T-helper 17 cell (primary cell): Measurements from ENCODE around the gene MTMR12. TPM values are rescaled to one million over a fixed set of nuclear protein-coding genes. Genes with fewer than 3 reads are reported as not detected.
A peak's percentile ranks its signal among the peaks of the same experiment; 100 is the strongest.
"Not testable (repeated sequence)": the region's sequence is repeated elsewhere in the genome, so short reads cannot be mapped to it uniquely, and the experiment has no call there.

Experiments
- ATAC-seq: fragments of 150-1000 bp; cut with Tn5 transposase; 2 replicates; pipeline ENCODE4 v1.10.0; 2021; ENCODE audit warnings: mild to moderate bottlenecking, moderate library complexity
- DNase-seq, 3 donors: peaks; one replicate each; pipeline versions ENCODE4 v3.0.0 to v3.0.0-alpha.2; 2020 to 2021
- H3K9me3 ChIP-seq: one replicate; pipeline ENCODE4 v1.7.0; 2013; ENCODE audit warnings: low read length, mild to moderate bottlenecking; ENCODE audit not compliant: control insufficient read depth, poor library complexity, severe bottlenecking
- H3K27ac Mint-ChIP-seq: one replicate; pipeline ENCODE4 v1.8.0; 2022; ENCODE audit warnings: mild to moderate bottlenecking, moderate library complexity, mixed read lengths
- H3K27me3 Mint-ChIP-seq: one replicate; pipeline ENCODE4 v1.8.0; 2022; ENCODE audit warnings: mixed read lengths
- H3K36me3 Mint-ChIP-seq: one replicate; pipeline ENCODE4 v1.8.0; 2022; ENCODE audit warnings: low read depth, mixed read lengths
- H3K4me1 Mint-ChIP-seq: one replicate; pipeline ENCODE4 v1.8.0; 2022; ENCODE audit warnings: mild to moderate bottlenecking, mixed read lengths
- H3K4me3 Mint-ChIP-seq: one replicate; pipeline ENCODE4 v1.8.0; 2022; ENCODE audit warnings: mild to moderate bottlenecking, moderate library complexity, mixed read lengths
- total RNA-seq, 4 donors: library from RNA in 2 of 4; stranded (reverse) in 2 of 4; gene quantifications; one replicate each; pipeline ENCODE4 v1.2.3 and lab custom pipeline; 2022 to 2026

Gene MTMR12
- total RNA-seq, 2 donors from 2014 or later, result 20.6 to 29.4 TPM

DNA sequence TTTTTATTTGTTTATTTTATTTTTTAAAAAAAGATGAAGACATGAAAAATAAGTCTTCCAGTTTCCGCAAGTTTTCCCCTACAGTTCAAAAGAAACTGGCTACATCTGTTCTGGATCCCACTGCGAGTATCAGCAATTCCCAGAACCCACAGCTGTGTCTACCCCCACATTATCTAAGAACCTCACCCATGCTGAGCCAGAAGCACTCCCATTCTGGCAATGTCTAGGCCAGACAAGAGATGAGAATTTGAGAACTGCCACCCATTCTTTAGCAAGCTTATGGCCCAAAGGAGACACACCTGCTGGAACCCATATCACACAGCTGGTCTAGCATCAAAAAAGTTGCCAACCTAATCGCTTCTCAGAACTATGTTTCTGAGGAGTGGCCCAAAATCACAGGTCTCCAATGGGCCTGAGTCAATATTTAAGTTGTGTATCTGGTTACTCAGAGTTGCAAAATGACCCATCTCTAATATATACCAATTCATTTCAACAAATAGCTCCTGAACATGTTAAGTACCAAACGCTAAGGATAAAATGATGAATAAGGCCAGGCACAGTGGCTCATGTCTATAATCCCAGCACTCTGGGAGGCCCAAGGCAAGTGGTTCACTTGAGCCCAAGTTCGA, 27.1 kb downstream of the MTMR12 start:
- Mint-ChIP-seq H3K4me3 (no peak overlapping the region), H3K27me3 (no peaks in the 10 kb centered on the region), H3K4me1 (peaks cover 20% of the 10 kb centered on the region), H3K36me3 (no peaks in the 10 kb centered on the region), H3K27ac (no peak overlapping the region)
- ATAC-seq (no peak), DNase-seq (no peak)
- no peaks in the 10 kb centered on the region for H3K9me3 ChIP-seq

DNA sequence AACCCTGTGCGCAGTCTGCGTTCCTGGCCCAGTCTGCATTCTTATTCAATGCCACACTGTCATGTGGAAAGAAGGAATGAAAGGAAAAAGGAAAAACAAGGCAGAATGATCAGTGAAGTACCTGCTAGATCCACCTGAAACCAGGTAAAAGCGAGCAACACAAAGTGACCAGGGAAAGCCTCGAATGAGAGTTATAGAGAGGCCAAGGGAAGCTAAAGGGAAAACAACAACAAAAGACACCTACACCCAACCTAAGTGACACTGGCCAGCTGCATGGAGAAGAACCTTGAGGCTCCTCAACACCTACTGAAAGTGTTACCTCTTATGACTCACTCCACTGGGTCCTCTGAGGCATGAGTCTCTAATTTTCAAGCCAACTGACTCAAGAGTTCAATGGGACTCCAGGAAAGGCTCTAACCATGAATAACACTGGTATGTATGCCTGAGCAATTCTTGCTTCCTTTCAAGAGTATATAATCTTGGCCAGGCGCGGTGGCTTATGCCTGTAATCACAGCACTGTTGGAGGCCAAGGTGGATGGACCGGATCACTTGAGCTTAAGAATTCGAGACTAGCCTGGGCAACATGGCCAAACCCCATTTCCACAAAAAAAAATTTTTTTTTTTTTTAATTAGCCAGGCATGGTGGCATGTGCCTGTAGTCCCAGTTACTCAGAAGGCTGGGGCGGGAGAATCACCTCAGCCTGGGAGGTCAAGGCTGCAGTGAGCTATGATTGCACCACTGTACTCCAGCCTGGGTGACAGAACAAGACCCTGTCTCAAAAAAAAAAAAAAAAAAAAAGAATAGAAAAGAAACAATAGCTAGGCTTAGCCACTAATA, 29.0 kb downstream of the MTMR12 start:
- no peak overlapping the region for H3K27ac Mint-ChIP-seq
- H3K9me3 ChIP-seq, result no peaks in the 10 kb centered on the region
- DNase-seq (no peak), ATAC-seq (no peak)
- H3K4me3 Mint-ChIP-seq, result no peak overlapping the region
- no peaks in the 10 kb centered on the region for H3K27me3 Mint-ChIP-seq
- H3K36me3 Mint-ChIP-seq, result no peaks in the 10 kb centered on the region
- H3K4me1 Mint-ChIP-seq, result peaks cover 24% of the 10 kb centered on the region

DNA sequence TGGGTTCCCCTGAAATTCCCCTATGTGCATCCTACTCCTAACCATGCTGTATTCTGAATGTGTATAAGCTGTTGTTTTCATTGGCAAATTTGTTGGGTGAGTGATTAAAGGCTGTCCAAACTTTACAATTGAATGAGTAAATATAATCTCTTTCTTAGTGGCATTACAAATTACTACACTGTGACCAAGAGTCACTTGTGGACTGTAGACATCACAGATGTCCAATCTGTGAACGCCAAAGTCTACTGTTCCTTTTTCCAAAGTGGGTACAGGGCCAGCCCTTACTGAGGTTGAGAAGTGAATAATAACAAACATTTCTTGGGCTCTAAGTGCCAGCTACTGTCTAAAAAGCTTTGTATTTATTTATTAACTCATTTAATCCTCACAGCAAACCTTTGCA, 29.7 kb downstream of the MTMR12 start:
- H3K9me3 ChIP-seq, result no peaks in the 10 kb centered on the region
- ATAC-seq, result no peak
- peaks cover 25% of the 10 kb centered on the region for H3K4me1 Mint-ChIP-seq
- no peak overlapping the region for H3K4me3 Mint-ChIP-seq
- H3K36me3 Mint-ChIP-seq, result no peaks in the 10 kb centered on the region
- DNase-seq, result no peak
- H3K27ac Mint-ChIP-seq, result no peak overlapping the region
- no peaks in the 10 kb centered on the region for H3K27me3 Mint-ChIP-seq

DNA sequence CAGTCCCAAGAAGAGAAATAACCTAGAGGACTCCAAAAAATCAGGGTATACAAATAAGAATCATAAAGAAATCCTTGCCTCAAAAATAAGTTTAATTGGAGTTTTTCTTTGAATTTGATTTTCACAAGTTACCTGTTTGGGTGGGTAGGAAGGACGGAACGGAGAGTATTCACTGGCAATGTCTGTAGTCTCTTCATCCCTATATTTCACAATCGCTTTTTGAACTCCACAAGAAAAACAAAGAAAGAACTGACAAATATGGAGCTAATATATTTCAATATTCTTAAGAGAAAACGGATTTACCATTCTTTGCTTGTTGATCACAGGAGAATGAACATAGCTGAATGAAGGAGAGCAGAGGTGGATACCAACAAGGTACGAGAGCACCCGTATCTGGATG, 30.1 kb downstream of the MTMR12 start:
- Mint-ChIP-seq H3K4me1 (peaks cover 28% of the 10 kb centered on the region), H3K27ac (no peak overlapping the region)

DNA sequence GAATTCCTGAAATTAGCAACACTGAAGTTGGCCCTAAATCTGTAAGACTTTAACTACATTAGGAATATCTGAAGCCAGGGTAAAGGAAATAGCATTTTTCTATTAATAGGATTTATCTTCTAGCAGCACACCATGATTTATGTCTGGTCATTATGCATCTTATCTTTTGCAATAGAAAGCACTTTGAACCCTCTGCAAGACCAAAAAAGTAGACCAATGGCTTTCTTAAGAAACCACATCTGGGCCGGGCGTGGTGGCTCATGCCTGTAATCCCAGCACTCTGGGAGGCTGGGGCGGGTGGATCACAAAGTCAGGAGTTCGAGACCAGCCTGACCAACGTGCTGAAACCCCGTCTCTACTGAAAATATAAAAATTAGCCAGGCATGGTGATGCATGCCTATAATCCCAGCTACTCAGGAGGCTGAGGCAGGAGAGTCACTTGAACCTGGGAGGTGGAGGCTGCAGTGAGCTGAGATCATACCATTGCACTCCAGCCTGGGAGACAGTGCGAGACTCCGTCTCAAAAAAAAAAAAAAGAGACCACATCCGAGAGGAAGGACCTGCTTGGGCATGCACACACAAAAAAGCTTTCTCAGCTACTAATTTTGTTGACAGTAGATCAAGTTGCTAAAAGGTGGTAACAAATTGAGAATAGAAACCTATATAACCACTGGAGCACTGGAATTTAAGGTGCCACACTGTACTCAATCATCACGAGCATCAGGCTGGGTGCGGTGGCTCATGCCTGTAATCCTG, 31.2 kb downstream of the MTMR12 start:
- not testable (repeated sequence) for H3K27me3 Mint-ChIP-seq, ATAC-seq, H3K9me3 ChIP-seq, H3K36me3 Mint-ChIP-seq, DNase-seq, H3K4me3 Mint-ChIP-seq
- peaks cover 25% of the 10 kb centered on the region for H3K4me1 Mint-ChIP-seq
- peak overlapping the region; percentile 80 for H3K27ac Mint-ChIP-seq

More for the DNA sequence above, 30.1 kb downstream of the MTMR12 start:
- Mint-ChIP-seq H3K27me3 (no peaks in the 10 kb centered on the region), H3K36me3 (no peaks in the 10 kb centered on the region), H3K4me3 (no peak overlapping the region)
- ATAC-seq (no peak), DNase-seq (no peak)
- H3K9me3 ChIP-seq, result no peaks in the 10 kb centered on the region

DNA sequence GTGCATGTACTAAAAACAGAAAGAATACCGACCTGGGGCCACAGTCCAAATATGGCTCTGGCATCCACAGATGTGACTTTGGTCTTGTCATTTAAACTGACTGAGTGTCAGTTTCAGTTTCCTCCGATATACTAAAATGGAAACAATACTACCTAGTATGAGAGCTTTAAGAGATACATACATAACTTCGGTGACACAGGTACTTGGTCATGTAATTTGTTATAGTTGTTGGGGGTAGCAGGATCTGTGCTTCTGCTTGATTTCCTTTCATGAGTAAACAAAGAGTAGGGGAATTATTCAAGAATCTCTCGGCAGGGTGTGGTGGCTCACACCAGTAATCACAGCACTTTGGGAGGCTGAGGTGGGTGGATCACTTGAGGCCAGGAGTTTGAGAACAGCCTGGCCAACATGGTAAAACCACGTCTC, 32.1 kb downstream of the MTMR12 start:
- H3K27me3 Mint-ChIP-seq, result no peaks in the 10 kb centered on the region
- H3K27ac Mint-ChIP-seq, result peak overlapping the region; percentile 80
- H3K36me3 Mint-ChIP-seq, result no peaks in the 10 kb centered on the region
- no peak for DNase-seq
- peak; percentile 44 for ATAC-seq
- peak overlapping the region; percentile 77 for H3K4me3 Mint-ChIP-seq
- peaks cover 25% of the 10 kb centered on the region for H3K4me1 Mint-ChIP-seq
- H3K9me3 ChIP-seq, result no peaks in the 10 kb centered on the region

DNA sequence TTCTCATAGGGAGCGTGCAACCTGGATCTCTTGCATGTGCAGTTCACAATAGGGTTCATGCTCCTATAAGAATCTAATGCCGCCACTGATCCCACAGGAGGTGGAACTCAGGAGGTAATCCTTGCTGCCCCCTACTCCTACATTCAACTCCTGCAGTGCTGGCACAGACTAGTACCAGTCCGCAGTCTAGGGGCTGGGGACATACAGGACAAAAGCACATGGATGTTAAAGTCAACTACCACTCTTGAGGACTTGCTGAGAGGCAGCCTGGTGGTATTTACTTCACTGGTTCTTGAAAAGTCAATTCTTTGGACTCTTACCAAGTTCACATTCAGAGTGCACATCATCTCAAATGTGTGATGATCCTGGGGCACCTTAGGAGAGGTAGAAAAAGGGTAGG, 33.0 kb downstream of the MTMR12 start:
- peaks cover 2% of the 10 kb centered on the region for H3K36me3 Mint-ChIP-seq
- H3K4me3 Mint-ChIP-seq, result no peak overlapping the region
- peak overlapping the region; percentile 80 for H3K27ac Mint-ChIP-seq

DNA sequence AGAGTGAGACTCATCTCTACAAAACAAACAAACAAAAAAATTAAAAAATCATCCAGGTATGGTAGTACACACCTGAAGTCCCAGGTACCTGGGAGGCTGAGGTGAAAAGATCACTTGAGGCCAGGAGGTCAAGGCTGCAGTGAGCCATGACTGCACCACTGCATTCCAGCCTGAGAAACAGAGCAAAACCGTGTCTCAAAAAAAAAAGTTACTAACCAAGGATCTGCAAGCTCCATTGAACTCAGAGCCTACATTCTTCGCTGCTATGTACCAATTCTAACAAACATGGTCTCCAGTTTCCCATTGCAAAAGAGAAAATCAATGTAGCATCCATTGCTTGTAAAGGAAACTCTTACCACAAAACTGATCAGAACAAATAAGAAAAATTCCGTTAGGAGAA, 33.5 kb downstream of the MTMR12 start:
- H3K4me3 Mint-ChIP-seq, result no peak overlapping the region
- H3K36me3 Mint-ChIP-seq, result peaks cover 2% of the 10 kb centered on the region
- peaks cover 25% of the 10 kb centered on the region for H3K4me1 Mint-ChIP-seq
- no peak for DNase-seq
- H3K27ac Mint-ChIP-seq, result peak overlapping the region; percentile 81
- no peaks in the 10 kb centered on the region for H3K27me3 Mint-ChIP-seq
- no peak for ATAC-seq
- H3K9me3 ChIP-seq, result no peaks in the 10 kb centered on the region

More for the DNA sequence above, 33.0 kb downstream of the MTMR12 start:
- Mint-ChIP-seq H3K27me3 (no peaks in the 10 kb centered on the region), H3K4me1 (peaks cover 25% of the 10 kb centered on the region)
- no peaks in the 10 kb centered on the region for H3K9me3 ChIP-seq
- no peak for DNase-seq
- no peak for ATAC-seq

DNA sequence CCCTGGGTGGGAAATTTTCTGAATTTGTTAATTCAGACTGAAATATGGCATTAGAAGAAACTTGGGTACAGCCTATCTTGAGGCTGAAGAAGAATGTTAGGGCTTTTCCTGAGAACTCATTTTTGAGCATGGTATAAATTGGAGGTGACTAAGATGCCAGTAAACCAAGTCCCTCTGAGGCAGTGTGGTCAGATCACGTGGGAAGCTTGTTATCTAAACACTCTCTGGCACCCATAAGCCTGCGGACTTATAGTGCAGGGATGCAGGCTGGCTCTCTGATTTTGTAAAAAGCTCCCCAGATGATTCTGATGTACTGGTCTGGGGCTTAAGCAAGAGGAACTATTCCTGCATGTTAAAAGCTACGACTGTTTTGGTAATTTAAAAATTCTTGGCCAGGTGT, 34.3 kb downstream of the MTMR12 start:
- H3K9me3 ChIP-seq, result no peaks in the 10 kb centered on the region
- DNase-seq, result no peak
- peak; percentile 63 for ATAC-seq
- no peaks in the 10 kb centered on the region for H3K27me3 Mint-ChIP-seq
- peak overlapping the region; percentile 81 for H3K27ac Mint-ChIP-seq
- H3K4me1 Mint-ChIP-seq, result peaks cover 25% of the 10 kb centered on the region
- H3K36me3 Mint-ChIP-seq, result peaks cover 2% of the 10 kb centered on the region
- no peak overlapping the region for H3K4me3 Mint-ChIP-seq

DNA sequence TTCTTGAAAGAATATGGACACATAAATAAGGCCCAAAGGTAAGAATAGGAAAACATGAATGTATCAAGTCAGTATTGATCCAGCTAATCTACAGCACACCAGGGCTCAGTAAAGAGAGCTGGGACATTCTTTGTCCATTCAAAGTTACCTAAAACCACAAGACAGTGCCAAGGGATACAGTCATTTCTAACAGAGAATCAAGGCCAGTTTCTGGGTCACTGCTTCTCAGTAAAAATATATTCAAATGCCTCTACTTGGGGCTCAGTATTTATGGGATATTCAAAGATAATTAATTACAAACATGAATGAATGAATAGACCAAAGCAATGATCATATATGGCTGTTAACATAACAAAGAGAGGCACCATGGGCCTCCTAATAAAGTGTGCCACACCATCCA, 34.9 kb downstream of the MTMR12 start:
- Mint-ChIP-seq H3K4me1 (peaks cover 25% of the 10 kb centered on the region), H3K27me3 (no peaks in the 10 kb centered on the region), H3K36me3 (peaks cover 2% of the 10 kb centered on the region), H3K27ac (peak overlapping the region; percentile 81), H3K4me3 (no peak overlapping the region)
- ATAC-seq (no peak), DNase-seq (no peak)
- no peaks in the 10 kb centered on the region for H3K9me3 ChIP-seq

DNA sequence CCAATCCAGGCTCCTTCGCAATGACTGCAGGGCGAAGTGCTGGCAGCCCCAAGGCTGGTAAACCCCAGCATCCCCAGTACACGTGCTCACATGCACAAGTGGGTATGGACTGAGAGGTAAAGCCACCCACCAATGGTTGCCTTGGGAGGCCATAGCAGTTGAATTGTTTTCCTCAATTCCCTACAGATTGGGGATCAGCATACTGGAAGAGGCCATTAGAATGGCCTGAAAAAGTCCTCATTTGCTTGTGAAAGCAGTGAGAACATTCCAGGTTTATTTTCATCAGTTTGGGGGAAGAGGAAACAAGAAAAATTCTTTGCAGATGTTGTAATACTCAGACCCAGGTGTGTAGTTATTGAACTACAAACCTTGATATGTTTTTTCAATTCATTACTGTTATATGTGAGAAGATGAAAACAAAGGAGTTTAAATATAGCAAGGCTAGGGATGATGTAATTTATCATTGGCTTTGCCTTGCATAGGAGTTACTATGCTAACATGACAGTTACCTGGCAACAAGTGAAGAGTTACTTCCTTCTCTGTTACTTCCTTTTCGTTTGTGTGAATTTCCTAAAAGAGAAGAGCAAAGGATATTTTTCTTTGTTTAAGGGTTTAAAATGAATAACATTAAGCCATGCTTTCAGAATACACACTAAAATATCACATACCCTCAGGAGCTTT, 36.4 kb downstream of the MTMR12 start:
- ATAC-seq (peak; percentile 79), DNase-seq (no peak)
- H3K4me3 Mint-ChIP-seq, result no peak overlapping the region
- H3K36me3 Mint-ChIP-seq, result peaks cover 2% of the 10 kb centered on the region
- H3K27me3 Mint-ChIP-seq, result no peaks in the 10 kb centered on the region
- H3K4me1 Mint-ChIP-seq, result peaks cover 24% of the 10 kb centered on the region
- H3K9me3 ChIP-seq, result no peaks in the 10 kb centered on the region
- peak overlapping the region; percentile 81 for H3K27ac Mint-ChIP-seq

DNA sequence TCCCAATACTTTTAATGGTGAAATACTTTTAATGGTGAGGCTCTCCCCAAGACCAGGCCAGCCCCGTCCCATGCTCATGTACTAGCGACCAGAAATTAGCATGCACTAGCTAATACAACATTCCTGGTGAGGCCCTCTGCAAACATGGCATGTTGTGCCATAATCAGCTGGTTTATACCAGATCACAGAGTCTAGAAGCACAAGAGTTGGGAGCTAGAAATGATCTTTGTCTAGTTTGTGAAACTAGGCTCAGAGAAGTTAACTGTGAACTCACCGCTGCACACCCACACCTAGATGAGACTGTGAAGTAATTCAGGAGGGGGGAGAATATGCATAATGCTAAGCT, 37.4 kb downstream of the MTMR12 start:
- no peak overlapping the region for H3K4me3 Mint-ChIP-seq
- no peaks in the 10 kb centered on the region for H3K9me3 ChIP-seq
- H3K36me3 Mint-ChIP-seq, result peaks cover 2% of the 10 kb centered on the region
- peaks cover 16% of the 10 kb centered on the region for H3K4me1 Mint-ChIP-seq
- no peaks in the 10 kb centered on the region for H3K27me3 Mint-ChIP-seq
- no peak for ATAC-seq
- no peak for DNase-seq
- peak overlapping the region; percentile 81 for H3K27ac Mint-ChIP-seq
